Gastrocnemius medialis (tissue), 4 donors: ENCODE data around the gene MEGF10. TPM values are rescaled to one million over a fixed set of nuclear protein-coding genes. Genes with fewer than 3 reads are reported as not detected.
"Not testable (repeated sequence)": the region's sequence is repeated elsewhere in the genome, so short reads cannot be mapped to it uniquely, and the experiment has no call there.

Experiments used
- ATAC-seq, 2 donors: fragments of 150-250 bp; one replicate each; pipeline ENCODE4 v1.9.1; 2016
- DNase-seq, 2 donors: peaks; one replicate each; pipeline ENCODE4 v3.0.0-alpha.2; 2019
- H3K27ac ChIP-seq, 4 donors: fragments of 200-600 bp; sonication (generic); 1 replicate in 1 of 4; 2 replicates in 3 of 4; pipeline ENCODE4 v1.5.1; 2016 to 2018; ENCODE audit warnings: mild to moderate bottlenecking in 2 of 4, moderate library complexity in 1 of 4
- H3K27me3 ChIP-seq, 3 donors: fragments of 200-600 bp; sonication (generic) in 2 of 3; 1 replicate in 1 of 3; 2 replicates in 2 of 3; pipeline versions ENCODE4 v1.5.1 to v1.6.0; 2016 to 2019; ENCODE audit warnings: mild to moderate bottlenecking in 1 of 3, moderate library complexity in 1 of 3
- H3K36me3 ChIP-seq, 2 donors: fragments of 200-600 bp; sonication (generic) in 1 of 2; one replicate each; pipeline ENCODE4 v1.5.1; 2017 to 2018
- H3K4me1 ChIP-seq, 2 donors: fragments of 200-600 bp; sonication (generic) in 1 of 2; one replicate each; pipeline ENCODE4 v1.5.1; 2016 to 2017; ENCODE audit warnings: mild to moderate bottlenecking in 2 of 2
- H3K4me3 ChIP-seq, 4 donors: fragments of 200-600 bp; sonication (generic) in 3 of 4; 1 replicate in 1 of 4; 2 replicates in 3 of 4; pipeline ENCODE4 v1.5.1; 2016 to 2019; ENCODE audit warnings: mild to moderate bottlenecking in 2 of 4
- H3K9me3 ChIP-seq, 3 donors: fragments of 200-600 bp; sonication (generic) in 2 of 3; 1 replicate in 1 of 3; 2 replicates in 2 of 3; pipeline ENCODE4 v1.5.1; 2016 to 2019
- POLR2A ChIP-seq, 2 donors: fragments of 450-650 bp; IDR thresholded peaks; one replicate each; pipeline ENCODE4 v1.6.1; 2017; ENCODE audit warnings: antibody characterized with exemption in 2 of 2, mild to moderate bottlenecking in 2 of 2, moderate library complexity in 2 of 2
- in situ Hi-C, 4 donors: fragments of 200-750 bp; cut with MboI; loops; one replicate each; pipeline versions ENCODE4 v1.15.0 to v1.8.0; 2017; ENCODE audit warnings: low sequenced_read_pairs in 4 of 4
- intact Hi-C: fragments of 100-400 bp; cut with DNase I; formaldehyde crosslinking; loops from one replicate; pipeline ENCODE4 v1.15.1; 2023; ENCODE audit warnings: low total_unique reads
- total RNA-seq, 4 donors: library from RNA; depleted of rRNA; stranded (reverse); fragments of >200 nt; gene quantifications; one replicate each; pipeline versions ENCODE4 v1.1.0 to v1.2.3, GENCODE V29; 2016
- TF ChIP-seq, protein P1 (sequence below), 5 experiments: fragments of 450-650 bp in 3 of 5; fragments of 200-600 bp in 2 of 5; sonication (generic) in 2 of 5; IDR thresholded peaks in 4 of 5; conservative IDR thresholded peaks in 1 of 5; 1 replicate in 4 of 5; 2 replicates in 1 of 5; pipeline ENCODE4 v1.5.1; 2016 to 2019; ENCODE audit warnings: antibody characterized with exemption in 5 of 5, mild to moderate bottlenecking in 3 of 5, moderate library complexity in 3 of 5

MEGF10 gene
- total RNA-seq, 4 donors from 2014 or later: 6.7 to 25.4 (median 15.7) TPM

DNA sequence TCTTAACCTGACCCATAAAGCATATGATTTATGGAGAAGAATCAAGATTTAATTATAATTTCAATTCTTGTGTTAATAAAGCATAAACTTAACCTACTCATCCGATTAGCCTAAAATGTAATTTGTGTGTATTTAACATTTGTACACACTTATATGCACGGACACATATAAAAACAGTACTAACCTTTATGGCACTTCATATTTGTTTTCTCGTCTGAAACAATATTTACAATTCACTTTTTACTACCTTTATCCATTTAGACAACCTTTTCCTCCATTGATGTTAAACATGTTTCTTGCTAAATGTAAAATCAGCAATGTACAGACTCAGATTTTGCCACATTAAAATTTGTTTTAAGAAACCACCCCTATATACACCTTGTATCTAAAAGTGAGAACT is 22.8 kb downstream of the MEGF10 start:
- Histone ChIP-seq H3K4me1 (peaks cover 0 to 10% of the 10 kb centered on the region in 2 donors), H3K36me3 (no peaks in the 10 kb centered on the region), H3K4me3 (no peak overlapping the region), H3K27me3 (no peaks in the 10 kb centered on the region), H3K27ac (no peak overlapping the region), H3K9me3 (no peaks in the 10 kb centered on the region)
- DNase-seq (no peak), ATAC-seq (no peak)
- in situ Hi-C loops (loop anchor here in 1 of 4 donors (25.0 kb wide), 1 partner anchor 476 kb away; no protein-coding TSS in a partner anchor), intact Hi-C loops (loop anchor here (10.0 kb wide), 1 partner anchor 479 kb away; no protein-coding TSS in a partner anchor)
- TF ChIP-seq, protein P1, sequence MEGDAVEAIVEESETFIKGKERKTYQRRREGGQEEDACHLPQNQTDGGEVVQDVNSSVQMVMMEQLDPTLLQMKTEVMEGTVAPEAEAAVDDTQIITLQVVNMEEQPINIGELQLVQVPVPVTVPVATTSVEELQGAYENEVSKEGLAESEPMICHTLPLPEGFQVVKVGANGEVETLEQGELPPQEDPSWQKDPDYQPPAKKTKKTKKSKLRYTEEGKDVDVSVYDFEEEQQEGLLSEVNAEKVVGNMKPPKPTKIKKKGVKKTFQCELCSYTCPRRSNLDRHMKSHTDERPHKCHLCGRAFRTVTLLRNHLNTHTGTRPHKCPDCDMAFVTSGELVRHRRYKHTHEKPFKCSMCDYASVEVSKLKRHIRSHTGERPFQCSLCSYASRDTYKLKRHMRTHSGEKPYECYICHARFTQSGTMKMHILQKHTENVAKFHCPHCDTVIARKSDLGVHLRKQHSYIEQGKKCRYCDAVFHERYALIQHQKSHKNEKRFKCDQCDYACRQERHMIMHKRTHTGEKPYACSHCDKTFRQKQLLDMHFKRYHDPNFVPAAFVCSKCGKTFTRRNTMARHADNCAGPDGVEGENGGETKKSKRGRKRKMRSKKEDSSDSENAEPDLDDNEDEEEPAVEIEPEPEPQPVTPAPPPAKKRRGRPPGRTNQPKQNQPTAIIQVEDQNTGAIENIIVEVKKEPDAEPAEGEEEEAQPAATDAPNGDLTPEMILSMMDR (IDR thresholded peaks at IDR 0.05 in 4 of 5, conservative IDR thresholded peaks at IDR 0.05 in 1 of 5): no peak
- TF ChIP-seq POLR2A (IDR thresholded peaks at IDR 0.05): no peak

DNA sequence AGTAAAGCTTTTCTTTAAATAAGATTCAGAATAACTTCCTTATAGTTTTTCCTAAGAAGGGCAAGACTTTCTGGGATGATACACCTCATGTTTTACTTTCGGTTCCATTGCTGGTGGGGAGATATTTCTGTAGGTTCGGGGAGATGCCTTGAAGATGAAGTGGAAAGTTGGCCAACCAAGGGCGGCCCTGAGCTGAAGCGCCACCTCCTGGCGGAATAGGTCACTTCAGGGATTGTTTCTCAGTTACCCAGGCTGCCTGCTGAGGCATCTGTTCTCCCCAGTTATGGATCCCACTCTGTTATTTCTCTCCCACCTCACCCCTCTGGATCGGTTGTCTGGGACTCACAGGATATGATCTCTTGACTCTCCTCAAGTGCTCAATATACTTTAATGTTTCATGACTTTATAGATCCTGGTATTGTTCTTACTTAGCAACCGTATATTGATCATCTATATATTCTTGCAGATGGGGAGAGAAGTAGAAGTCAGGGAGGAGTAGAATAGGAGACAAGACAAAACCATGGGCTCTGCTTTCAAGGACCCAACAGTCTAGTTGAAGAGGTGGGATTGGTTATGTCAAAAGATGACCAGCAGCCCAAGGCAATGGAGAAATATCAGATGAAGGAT is 23.4 kb downstream of the MEGF10 start:
- TF ChIP-seq, protein P1 (IDR thresholded peaks at IDR 0.05 in 4 of 5, conservative IDR thresholded peaks at IDR 0.05 in 1 of 5): peak; percentile 19 to 64 (median 57)
- no peak for TF ChIP-seq POLR2A (IDR thresholded peaks at IDR 0.05)
- intact Hi-C loops: loop anchor here (1.0 to 10.0 kb wide), 2 partner anchors 24 to 479 kb away; partner anchors contain the start of gene MEGF10
- peak in 1 of 2 donors; percentile 27 for DNase-seq
- in situ Hi-C loops: loop anchor here in 1 of 4 donors (25.0 kb wide), 1 partner anchor 477 kb away; no protein-coding TSS in a partner anchor
- Histone ChIP-seq H3K27me3 (no peaks in the 10 kb centered on the region), H3K27ac (no peak overlapping the region), H3K4me1 (peaks cover 0 to 10% of the 10 kb centered on the region in 2 donors), H3K9me3 (no peaks in the 10 kb centered on the region), H3K4me3 (no peak overlapping the region), H3K36me3 (no peaks in the 10 kb centered on the region)
- ATAC-seq: peak in 1 of 2 donors; percentile 36

DNA sequence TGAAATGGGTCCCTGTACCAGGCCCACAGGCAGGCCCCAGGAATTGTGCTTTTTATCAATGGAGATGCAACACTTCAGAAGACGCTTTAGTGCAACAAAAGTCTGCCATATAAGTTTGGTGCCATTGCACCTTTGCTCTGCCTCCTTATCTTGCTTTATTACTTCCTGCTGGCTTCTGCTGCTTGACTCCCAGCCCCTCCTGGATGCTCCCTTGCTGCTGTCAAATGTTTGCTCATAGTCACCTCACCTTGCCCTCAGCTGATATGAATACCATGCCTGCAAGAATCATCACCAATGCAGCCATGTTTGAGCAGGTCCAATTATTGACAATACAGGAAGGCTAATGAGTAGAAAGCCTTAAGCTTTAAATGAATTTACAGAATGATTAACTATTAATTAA is 25.4 kb downstream of the MEGF10 start:
- TF ChIP-seq POLR2A (IDR thresholded peaks at IDR 0.05): no peak
- TF ChIP-seq, protein P1 (IDR thresholded peaks at IDR 0.05 in 4 of 5, conservative IDR thresholded peaks at IDR 0.05 in 1 of 5): no peak
- H3K9me3 ChIP-seq: no peaks in the 10 kb centered on the region
- intact Hi-C loops: loop anchor here (10.0 kb wide), 1 partner anchor 481 kb away; no protein-coding TSS in a partner anchor
- H3K4me3 ChIP-seq: no peak overlapping the region
- no peaks in the 10 kb centered on the region for H3K36me3 ChIP-seq
- in situ Hi-C loops: loop anchor here in 1 of 4 donors (25.0 kb wide), 1 partner anchor 479 kb away; no protein-coding TSS in a partner anchor
- H3K27ac ChIP-seq: no peak overlapping the region
- ATAC-seq (no peak), DNase-seq (no peak)
- H3K27me3 ChIP-seq: no peaks in the 10 kb centered on the region
- peaks cover 0 to 10% of the 10 kb centered on the region in 2 donors for H3K4me1 ChIP-seq

DNA sequence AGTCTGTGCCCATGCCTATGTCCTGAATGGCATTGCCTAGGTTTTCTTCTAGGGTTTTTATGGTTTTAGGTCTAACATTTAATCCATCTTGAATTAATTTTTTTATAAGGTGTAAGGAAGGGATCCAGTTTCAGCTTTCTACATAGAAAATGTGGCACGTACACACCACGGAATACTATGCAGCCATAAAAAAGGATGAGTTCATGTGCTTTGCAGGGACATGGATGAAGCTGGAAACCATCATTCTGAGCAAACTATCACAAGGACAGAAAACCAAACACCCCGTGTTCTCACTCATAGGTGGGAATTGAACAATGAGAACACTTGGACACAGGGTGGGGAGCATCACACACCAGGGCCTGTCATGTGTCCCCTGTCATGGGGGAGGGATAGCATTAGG is 26.8 kb downstream of the MEGF10 start:
- DNase-seq, H3K27me3 ChIP-seq, H3K36me3 ChIP-seq, H3K4me1 ChIP-seq, ATAC-seq, H3K9me3 ChIP-seq, H3K4me3 ChIP-seq, H3K27ac ChIP-seq: not testable (repeated sequence)
- in situ Hi-C loops: loop anchor here in 1 of 4 donors (25.0 kb wide), 1 partner anchor 480 kb away; no protein-coding TSS in a partner anchor
- intact Hi-C loops: loop anchor here (10.0 kb wide), 1 partner anchor 483 kb away; no protein-coding TSS in a partner anchor
